T-cell (primary cell): ENCODE measurements around the gene RGPD3. TPM values are rescaled to one million over a fixed set of nuclear protein-coding genes. Genes with fewer than 3 reads are reported as not detected.
"Not testable (repeated sequence)": the region's sequence is repeated elsewhere in the genome, so short reads cannot be mapped to it uniquely, and the experiment has no call there.

ENCODE experiments used
- ATAC-seq, 4 experiments: fragments of 200-7000 bp in 3 of 4; fragments of 150-1000 bp in 1 of 4; cut with Tn5 transposase; replicated peaks in 1 of 4; 1 replicate in 3 of 4; 2 replicates in 1 of 4; pipeline ENCODE4 v1.10.0; 2021; ENCODE audit warnings: moderate library complexity in 3 of 4, mild to moderate bottlenecking in 2 of 4, moderate number of reproducible peaks in 1 of 4
- CTCF ChIA-PET, 2 donors: fragments of 300-600 bp; sonication (Branson Sonifier 250); formaldehyde crosslinking; loops; one replicate each; lab custom pipeline; 2022; ENCODE audit warnings: antibody characterized with exemption in 2 of 2; lab: Charles Lee
- POLR2A ChIA-PET, 2 donors: fragments of 300-600 bp; sonication (Branson Sonifier 250); formaldehyde crosslinking; loops; one replicate each; lab custom pipeline; 2022; ENCODE audit warnings: antibody characterized with exemption in 2 of 2; lab: Charles Lee
- DNase-seq, 35 experiments: peaks; one replicate each; pipeline versions ENCODE4 v3.0.0 to v3.0.0-alpha.2; 2013 to 2023
- H3K27ac ChIP-seq: one replicate; pipeline ENCODE4 v1.5.1; 2013; ENCODE audit warnings: low read length
- H3K27me3 ChIP-seq, 2 experiments: replicated peaks in 1 of 2; 1 replicate in 1 of 2; 2 replicates in 1 of 2; pipeline versions ENCODE4 v1.6.1 to v1.7.0; 2013; ENCODE audit warnings: low read length in 1 of 2, mixed read lengths in 1 of 2; ENCODE audit not compliant: control insufficient read depth in 2 of 2, insufficient read depth in 2 of 2; ENCODE audit errors: extremely low read depth in 1 of 2
- H3K36me3 ChIP-seq, 2 donors: 1 replicate in 1 of 2; 2 replicates in 1 of 2; pipeline versions ENCODE4 v1.6.1 to v1.7.0; 2013; ENCODE audit warnings: low read length in 1 of 2; ENCODE audit not compliant: control insufficient read depth in 2 of 2, insufficient read depth in 1 of 2; ENCODE audit errors: extremely low read depth in 1 of 2
- H3K4me1 ChIP-seq, 2 experiments: 1 replicate in 1 of 2; 2 replicates in 1 of 2; pipeline versions ENCODE4 v1.6.1 to v1.7.0; 2013; ENCODE audit warnings: low read length in 2 of 2, mixed read lengths in 1 of 2; ENCODE audit not compliant: insufficient read depth in 2 of 2, control insufficient read depth in 1 of 2; ENCODE audit errors: extremely low read depth in 1 of 2
- H3K4me3 ChIP-seq, 2 donors: 1 replicate in 1 of 2; 2 replicates in 1 of 2; pipeline versions ENCODE4 v1.5.1 to v1.7.0; 2013; ENCODE audit warnings: mild to moderate bottlenecking in 2 of 2, low read length in 1 of 2, moderate library complexity in 1 of 2; ENCODE audit not compliant: control insufficient read depth in 1 of 2; ENCODE audit errors: extremely low read depth in 1 of 2
- H3K9me3 ChIP-seq: 2 replicates; pipeline ENCODE4 v1.7.0; 2013
- H3K27ac Mint-ChIP-seq, 2 donors: one replicate each; pipeline ENCODE4 v1.8.0; 2020 to 2021; ENCODE audit warnings: mild to moderate bottlenecking in 2 of 2, mixed read lengths in 2 of 2
- H3K27me3 Mint-ChIP-seq, 2 donors: one replicate each; pipeline ENCODE4 v1.8.0; 2021 to 2022; ENCODE audit warnings: mixed read lengths in 2 of 2
- H3K36me3 Mint-ChIP-seq: one replicate; pipeline ENCODE4 v1.8.0; 2021; ENCODE audit warnings: mixed read lengths
- H3K4me1 Mint-ChIP-seq, 3 donors: one replicate each; pipeline ENCODE4 v1.8.0; 2020 to 2022; ENCODE audit warnings: mixed read lengths in 3 of 3, mild to moderate bottlenecking in 1 of 3
- H3K4me3 Mint-ChIP-seq, 3 donors: one replicate each; pipeline ENCODE4 v1.8.0; 2020 to 2022; ENCODE audit warnings: mild to moderate bottlenecking in 3 of 3, mixed read lengths in 3 of 3, moderate library complexity in 3 of 3
- H3K9me3 Mint-ChIP-seq, 3 donors: one replicate each; pipeline ENCODE4 v1.8.0; 2020 to 2022; ENCODE audit warnings: mixed read lengths in 3 of 3
- WGBS: methylation state at CpG from one replicate; pipeline ENCODE4 v1.1.5; 2013; ENCODE audit warnings: missing lambda C conversion rate; ENCODE audit not compliant: insufficient coverage; 5-methylcytosine and 5-hydroxymethylcytosine counted together
- total RNA-seq, 35 experiments: library from RNA in 6 of 35; stranded (reverse) in 6 of 35; fragments of 120-200 nt in 1 of 35; gene quantifications; one replicate each; pipeline versions ENCODE4 v1.2.1 to v1.2.4 and lab custom pipeline; 2013 to 2026

The RGPD3 gene
- total RNA-seq, 5 donors from 2014 or later (not counting 1 experiment from before 2014, with no cell fraction given) = 0.13 to 0.47 (median 0.16) TPM

GRCh38 chr2:106487386-106488191 is 19.4 kb upstream of the RGPD3 start:
- H3K4me3 ChIP-seq, H3K4me1 Mint-ChIP-seq, H3K4me3 Mint-ChIP-seq, H3K27ac Mint-ChIP-seq, H3K36me3 ChIP-seq, CTCF ChIA-PET, H3K4me1 ChIP-seq, POLR2A ChIA-PET, H3K9me3 Mint-ChIP-seq, H3K36me3 Mint-ChIP-seq, H3K9me3 ChIP-seq, DNase-seq, H3K27ac ChIP-seq, H3K27me3 ChIP-seq: not testable (repeated sequence)
- peak in 1 of 4 experiments; percentile 20 for ATAC-seq
- WGBS = 22% methylated on average over 28 of the region's 44 CpGs
- H3K27me3 Mint-ChIP-seq = peaks cover 15 to 21% of the 10 kb centered on the region in 2 donors

- peaks cover 15 to 21% of the 10 kb centered on the region in 2 donors for H3K27me3 Mint-ChIP-seq
- H3K27ac ChIP-seq, H3K4me3 ChIP-seq, H3K4me1 ChIP-seq, CTCF ChIA-PET, H3K4me3 Mint-ChIP-seq, H3K9me3 ChIP-seq, H3K27me3 ChIP-seq, H3K27ac Mint-ChIP-seq, H3K36me3 Mint-ChIP-seq, H3K4me1 Mint-ChIP-seq, H3K9me3 Mint-ChIP-seq, H3K36me3 ChIP-seq, POLR2A ChIA-PET: not testable (repeated sequence)
- DNase-seq (peak in 7 of 35 experiments; percentile 11 to 37 (median 22)), ATAC-seq (peak; percentile 41 to 53 (median 44))
- WGBS = 6% methylated on average over 5 of the region's 39 CpGs
These were observed 18.6 kb upstream of the RGPD3 start, which contains the start of gene CD8B2 for GRCh38 chr2:106486551-106487385. CD8B2 (plus strand) TSS chr2:106487364; CDS start chr2:106487427, 63 bp downstream.

GRCh38 chr2:106479563-106479962 is 11.3 kb upstream of the RGPD3 start:
- H3K4me1 ChIP-seq, ATAC-seq, H3K27me3 ChIP-seq, POLR2A ChIA-PET, H3K27me3 Mint-ChIP-seq, H3K27ac ChIP-seq, H3K4me3 Mint-ChIP-seq, H3K27ac Mint-ChIP-seq, H3K9me3 ChIP-seq, H3K36me3 Mint-ChIP-seq, H3K4me1 Mint-ChIP-seq, H3K4me3 ChIP-seq, H3K36me3 ChIP-seq, H3K9me3 Mint-ChIP-seq, DNase-seq: not testable (repeated sequence)
- CTCF ChIA-PET = interaction anchor here in 1 of 2 donors (0.5 kb wide), 1 partner anchor 8 kb away, joined by 5 read pairs; no protein-coding TSS in a partner anchor
- WGBS = no CpG with 5 or more reads among the region's 1 CpG

- H3K4me1 Mint-ChIP-seq, H3K27me3 Mint-ChIP-seq, H3K36me3 ChIP-seq, H3K27me3 ChIP-seq, H3K4me1 ChIP-seq, ATAC-seq, H3K4me3 Mint-ChIP-seq, H3K27ac Mint-ChIP-seq, H3K4me3 ChIP-seq, DNase-seq, H3K9me3 Mint-ChIP-seq, H3K36me3 Mint-ChIP-seq, CTCF ChIA-PET, POLR2A ChIA-PET, H3K9me3 ChIP-seq, H3K27ac ChIP-seq: not testable (repeated sequence)
- WGBS = no CpG with 5 or more reads among the region's 4 CpGs
These were observed 9.4 kb upstream of the RGPD3 start for GRCh38 chr2:106477647-106478046.

- ATAC-seq = peak in 1 of 4 experiments; percentile 50
- H3K36me3 Mint-ChIP-seq = not testable (repeated sequence)
These were observed 2.4 kb upstream of the RGPD3 start for GRCh38 chr2:106470658-106471057.

GRCh38 chr2:106467516-106467915 is 697 bp downstream of the RGPD3 start:
- H3K27ac Mint-ChIP-seq, H3K27ac ChIP-seq, H3K4me1 Mint-ChIP-seq, ATAC-seq, POLR2A ChIA-PET, CTCF ChIA-PET, H3K9me3 ChIP-seq, H3K4me3 Mint-ChIP-seq, H3K27me3 Mint-ChIP-seq, H3K36me3 Mint-ChIP-seq, H3K4me3 ChIP-seq, H3K4me1 ChIP-seq, H3K27me3 ChIP-seq, H3K9me3 Mint-ChIP-seq, DNase-seq, H3K36me3 ChIP-seq: not testable (repeated sequence)
- WGBS = 98% methylated on average over 28 of the region's 49 CpGs

More at GRCh38 chr2:106470658-106471057, 2.4 kb upstream of the RGPD3 start:
- ChIA-PET CTCF (interaction anchor here in 1 of 2 donors (0.7 kb wide), 1 partner anchor 9 kb away, joined by 5 read pairs; no protein-coding TSS in a partner anchor), POLR2A (interaction anchor here in 1 of 2 donors (0.7 kb wide), 1 partner anchor 564 kb away, joined by 4 read pairs; no protein-coding TSS in a partner anchor)
- not testable (repeated sequence) for H3K27me3 ChIP-seq, H3K27ac ChIP-seq, H3K4me3 Mint-ChIP-seq, H3K4me1 ChIP-seq, H3K27ac Mint-ChIP-seq, H3K36me3 ChIP-seq, H3K9me3 Mint-ChIP-seq, H3K4me3 ChIP-seq, H3K27me3 Mint-ChIP-seq, H3K9me3 ChIP-seq, H3K4me1 Mint-ChIP-seq
- DNase-seq = peak in 29 of 35 experiments; percentile 12 to 57 (median 35)
- WGBS = no CpG with 5 or more reads among the region's 4 CpGs
